HUES64 (cell line): ENCODE results near the gene PTPRN2.
"Not testable (repeated sequence)": the region's sequence is repeated elsewhere in the genome, so short reads cannot be mapped to it uniquely, and the experiment has no call there.

Source experiments
- H3K27ac ChIP-seq: 2 replicates; pipeline ENCODE4 v1.7.0; 2013; ENCODE audit warnings: low read depth, low read length, inconsistent platforms
- H3K27me3 ChIP-seq: 2 replicates; pipeline ENCODE4 v1.6.1; 2013; ENCODE audit warnings: mild to moderate bottlenecking, low read length; ENCODE audit not compliant: insufficient read depth
- H3K36me3 ChIP-seq: 2 replicates; pipeline ENCODE4 v1.6.1; 2013; ENCODE audit warnings: mild to moderate bottlenecking, low read length; ENCODE audit not compliant: insufficient read depth
- H3K4me1 ChIP-seq: 2 replicates; pipeline ENCODE4 v1.6.1; 2013; ENCODE audit warnings: mild to moderate bottlenecking, low read length, moderate library complexity; ENCODE audit not compliant: insufficient read depth
- H3K4me3 ChIP-seq: 2 replicates; pipeline ENCODE4 v1.5.1; 2013; ENCODE audit warnings: mild to moderate bottlenecking, low read length, moderate library complexity
- H3K9ac ChIP-seq: 2 replicates; pipeline ENCODE4 v1.6.1; 2013; ENCODE audit warnings: mild to moderate bottlenecking, low read depth, low read length
- H3K9me3 ChIP-seq: 2 replicates; pipeline ENCODE4 v1.6.1; 2013; ENCODE audit warnings: low read depth, low read length; ENCODE audit not compliant: insufficient read depth
- WGBS: fragments of 150-250, 120-280 bp; methylation state at CpG from one replicate; pipeline ENCODE4 v1.1.7; 2013; ENCODE audit warnings: missing lambda C conversion rate; 5-methylcytosine and 5-hydroxymethylcytosine counted together

Gene PTPRN2

GRCh38 chr7:158418395-158418794 is 169.2 kb downstream of the PTPRN2 start:
- H3K4me1 ChIP-seq, H3K9ac ChIP-seq, H3K36me3 ChIP-seq, H3K27me3 ChIP-seq, H3K4me3 ChIP-seq, H3K27ac ChIP-seq: not testable (repeated sequence)
- peaks cover 99% of the 10 kb centered on the region for H3K9me3 ChIP-seq
- WGBS = 89% methylated on average over 14 of the region's 14 CpGs

DNA sequence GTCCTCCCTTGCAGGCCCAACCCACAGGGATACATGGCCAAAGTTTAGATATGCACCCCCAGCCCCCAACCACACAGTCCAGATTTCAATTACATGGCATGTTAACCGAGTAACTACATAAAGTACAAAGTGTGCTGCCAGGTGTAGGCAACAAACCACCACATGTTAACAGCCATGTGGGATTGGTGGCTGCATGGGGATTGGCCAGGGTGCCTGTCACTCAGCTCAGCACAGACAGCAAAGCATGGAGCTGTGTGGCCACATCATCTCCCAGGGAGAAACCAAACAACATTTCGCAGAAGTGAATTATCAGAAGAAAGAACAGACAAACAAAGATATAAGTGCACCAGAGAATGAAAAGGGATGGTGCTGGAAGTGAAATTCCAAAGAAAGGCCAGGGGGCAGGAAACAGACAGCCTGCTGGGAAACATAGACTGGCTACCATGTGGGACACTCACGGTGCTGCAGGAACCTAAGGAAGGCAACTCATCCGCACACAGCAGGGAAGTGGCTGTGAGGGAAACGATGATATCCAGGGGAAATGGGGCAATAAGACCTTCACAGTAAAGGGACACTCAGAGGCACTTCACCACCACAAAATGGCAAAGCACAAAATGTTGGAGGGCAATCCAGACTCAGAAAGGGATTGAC is 171.2 kb downstream of the PTPRN2 start:
- no peak overlapping the region for H3K4me3 ChIP-seq
- H3K9ac ChIP-seq = no peak overlapping the region
- H3K4me1 ChIP-seq = no peaks in the 10 kb centered on the region
- no peak overlapping the region for H3K27ac ChIP-seq
- peaks cover 92% of the 10 kb centered on the region for H3K9me3 ChIP-seq
- no peaks in the 10 kb centered on the region for H3K36me3 ChIP-seq
- WGBS = 72% methylated on average over 5 of the region's 5 CpGs
- no peaks in the 10 kb centered on the region for H3K27me3 ChIP-seq

DNA sequence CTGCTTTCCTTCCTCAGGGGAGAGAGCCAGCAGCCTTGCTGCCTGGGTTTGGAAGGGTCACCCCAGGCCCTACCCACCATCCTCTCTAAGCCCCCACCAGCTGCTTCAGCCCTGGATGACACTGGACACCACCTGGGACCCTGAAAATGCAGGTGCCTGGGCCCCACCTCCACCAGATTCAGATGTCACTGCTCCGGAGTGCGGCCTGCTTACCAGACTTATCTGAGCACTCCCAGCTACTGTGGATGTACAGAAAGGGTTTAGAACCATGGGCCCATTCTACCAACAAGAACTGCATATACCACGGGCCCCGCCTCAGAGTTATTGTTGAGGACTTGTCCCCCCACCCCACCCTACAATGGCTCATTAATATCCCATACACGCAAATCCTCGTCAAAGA is 172.3 kb downstream of the PTPRN2 start:
- H3K27ac ChIP-seq = no peak overlapping the region
- H3K27me3 ChIP-seq = no peaks in the 10 kb centered on the region
- H3K4me3 ChIP-seq = no peak overlapping the region
- WGBS = 87% methylated on average over 6 of the region's 6 CpGs
- H3K9ac ChIP-seq = no peak overlapping the region
- H3K36me3 ChIP-seq = no peaks in the 10 kb centered on the region
- peaks cover 92% of the 10 kb centered on the region for H3K9me3 ChIP-seq
- no peaks in the 10 kb centered on the region for H3K4me1 ChIP-seq

GRCh38 chr7:158414486-158414961 is 173.1 kb downstream of the PTPRN2 start:
- H3K36me3 ChIP-seq = no peaks in the 10 kb centered on the region
- 88% methylated on average over 16 of the region's 16 CpGs for WGBS
- H3K9me3 ChIP-seq = peaks cover 92% of the 10 kb centered on the region
- no peak overlapping the region for H3K9ac ChIP-seq
- no peaks in the 10 kb centered on the region for H3K27me3 ChIP-seq
- no peak overlapping the region for H3K27ac ChIP-seq
- H3K4me1 ChIP-seq = no peaks in the 10 kb centered on the region
- no peak overlapping the region for H3K4me3 ChIP-seq

DNA sequence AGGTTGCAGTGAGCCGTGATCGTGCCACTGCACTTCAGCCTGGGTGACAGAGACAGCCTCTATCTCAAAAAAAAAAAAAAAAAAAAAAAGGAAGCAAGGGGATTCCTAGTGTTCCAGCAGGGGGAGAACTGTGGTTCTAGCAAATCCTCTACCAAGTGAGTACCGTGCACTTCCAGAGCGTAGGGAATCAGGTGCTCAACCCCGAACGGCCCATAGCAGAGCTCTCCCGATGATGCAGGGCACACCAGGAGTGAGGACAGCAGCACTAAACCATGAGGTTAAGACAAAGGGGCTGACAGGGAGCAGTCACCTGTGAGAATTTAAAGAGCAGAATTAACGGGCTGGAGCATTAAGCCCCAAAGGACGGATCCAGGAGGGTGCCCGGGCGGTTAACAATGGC is 173.6 kb downstream of the PTPRN2 start:
- no peak overlapping the region for H3K9ac ChIP-seq
- peaks cover 92% of the 10 kb centered on the region for H3K9me3 ChIP-seq
- 93% methylated on average over 11 of the region's 11 CpGs for WGBS

DNA sequence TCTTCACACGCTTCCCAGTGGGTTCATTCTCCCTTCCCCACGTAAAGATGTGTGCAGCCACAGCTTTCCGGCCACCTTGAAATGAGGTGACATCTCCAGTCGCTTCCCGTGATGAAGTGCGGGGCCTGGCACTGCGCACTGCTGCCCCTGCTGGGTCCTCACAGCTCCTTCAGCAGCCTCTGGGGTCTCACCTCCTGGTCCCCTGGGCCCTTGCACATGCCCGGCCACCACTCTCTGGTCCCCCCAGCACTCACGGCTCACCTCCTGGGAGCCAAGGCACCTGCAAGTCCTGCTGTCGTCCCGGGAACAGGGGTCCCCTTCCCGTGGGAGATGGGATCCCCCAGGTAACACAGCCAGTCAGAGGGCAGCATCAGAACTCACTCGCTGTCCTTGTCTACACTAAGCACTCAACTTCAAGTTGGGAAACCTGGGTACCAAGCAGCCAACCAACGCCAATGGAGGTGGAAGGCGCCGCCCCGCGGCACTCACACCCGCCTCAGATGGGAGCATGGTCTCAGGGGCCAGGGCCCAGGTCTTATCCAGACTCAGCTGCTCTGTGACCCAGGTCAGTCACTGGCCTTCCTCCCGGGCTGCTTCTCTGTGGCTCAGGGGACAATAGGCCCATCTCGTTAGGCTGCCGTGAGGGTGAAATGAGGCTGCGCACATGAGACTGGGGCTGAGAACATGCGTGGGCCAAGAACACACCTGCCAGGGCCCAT is 176.2 kb downstream of the PTPRN2 start:
- Histone ChIP-seq H3K27me3 (no peaks in the 10 kb centered on the region), H3K4me1 (no peaks in the 10 kb centered on the region), H3K9ac (no peak overlapping the region), H3K36me3 (no peaks in the 10 kb centered on the region), H3K9me3 (peaks cover 86% of the 10 kb centered on the region), H3K27ac (no peak overlapping the region), H3K4me3 (no peak overlapping the region)
- 90% methylated on average over 24 of the region's 24 CpGs for WGBS

More for the DNA sequence above, 173.6 kb downstream of the PTPRN2 start:
- Histone ChIP-seq H3K27me3 (no peaks in the 10 kb centered on the region), H3K36me3 (no peaks in the 10 kb centered on the region), H3K27ac (no peak overlapping the region), H3K4me1 (no peaks in the 10 kb centered on the region), H3K4me3 (no peak overlapping the region)

DNA sequence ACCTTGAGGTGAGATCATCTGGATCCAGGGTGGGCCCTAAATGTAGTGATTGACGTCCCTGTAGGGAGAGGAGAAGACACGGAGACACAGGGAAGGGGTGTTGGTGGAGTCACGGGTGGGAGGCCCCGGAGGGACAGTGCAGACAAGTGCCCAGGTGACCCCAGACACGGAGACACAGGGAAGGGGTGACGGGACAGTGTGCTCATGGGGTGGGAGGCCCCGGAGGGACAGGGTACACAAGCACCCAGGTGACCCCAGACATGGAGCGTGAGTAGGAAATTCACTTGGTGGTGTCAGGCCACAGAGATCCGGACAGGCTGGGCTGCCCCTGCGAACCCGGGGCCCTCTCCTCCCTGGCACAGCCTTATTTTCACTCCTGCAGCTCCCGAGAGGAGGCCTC is 176.9 kb downstream of the PTPRN2 start:
- Histone ChIP-seq H3K9ac (no peak overlapping the region), H3K4me1 (no peaks in the 10 kb centered on the region), H3K27ac (no peak overlapping the region), H3K36me3 (no peaks in the 10 kb centered on the region), H3K9me3 (peaks cover 81% of the 10 kb centered on the region), H3K4me3 (no peak overlapping the region), H3K27me3 (no peaks in the 10 kb centered on the region)
- 77% methylated on average over 12 of the region's 12 CpGs for WGBS

- Histone ChIP-seq H3K4me3 (no peak overlapping the region), H3K9ac (no peak overlapping the region), H3K36me3 (no peaks in the 10 kb centered on the region), H3K27me3 (no peaks in the 10 kb centered on the region), H3K9me3 (peaks cover 81% of the 10 kb centered on the region), H3K27ac (no peak overlapping the region), H3K4me1 (no peaks in the 10 kb centered on the region)
- WGBS = 84% methylated on average over 13 of the region's 13 CpGs
Observed at GRCh38 chr7:158409816-158410330, 177.8 kb downstream of the PTPRN2 start.

DNA sequence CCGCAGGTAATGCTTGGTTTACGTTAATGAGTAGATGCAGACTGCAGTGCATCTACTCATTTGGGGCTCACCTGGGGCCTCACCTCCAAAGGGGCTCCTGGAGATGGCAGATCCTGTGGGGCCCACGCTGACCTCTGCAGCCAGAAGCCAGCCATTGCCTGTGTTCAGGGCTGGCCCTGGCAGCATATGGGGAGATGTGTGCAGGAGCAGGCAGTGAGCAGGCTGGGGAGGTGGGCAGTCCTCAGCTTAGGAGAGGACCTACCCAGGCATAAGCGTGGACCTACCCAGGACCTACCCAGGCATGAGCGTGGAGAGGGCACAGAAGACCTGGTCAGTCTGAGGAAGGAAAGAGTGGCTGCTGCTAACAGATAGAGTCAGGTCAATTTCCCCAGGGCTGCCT is 178.5 kb downstream of the PTPRN2 start:
- no peak overlapping the region for H3K9ac ChIP-seq
- no peaks in the 10 kb centered on the region for H3K27me3 ChIP-seq
- no peak overlapping the region for H3K27ac ChIP-seq
- 76% methylated on average over 5 of the region's 5 CpGs for WGBS
- H3K4me1 ChIP-seq = no peaks in the 10 kb centered on the region
- H3K9me3 ChIP-seq = peaks cover 77% of the 10 kb centered on the region
- no peak overlapping the region for H3K4me3 ChIP-seq
- no peaks in the 10 kb centered on the region for H3K36me3 ChIP-seq

DNA sequence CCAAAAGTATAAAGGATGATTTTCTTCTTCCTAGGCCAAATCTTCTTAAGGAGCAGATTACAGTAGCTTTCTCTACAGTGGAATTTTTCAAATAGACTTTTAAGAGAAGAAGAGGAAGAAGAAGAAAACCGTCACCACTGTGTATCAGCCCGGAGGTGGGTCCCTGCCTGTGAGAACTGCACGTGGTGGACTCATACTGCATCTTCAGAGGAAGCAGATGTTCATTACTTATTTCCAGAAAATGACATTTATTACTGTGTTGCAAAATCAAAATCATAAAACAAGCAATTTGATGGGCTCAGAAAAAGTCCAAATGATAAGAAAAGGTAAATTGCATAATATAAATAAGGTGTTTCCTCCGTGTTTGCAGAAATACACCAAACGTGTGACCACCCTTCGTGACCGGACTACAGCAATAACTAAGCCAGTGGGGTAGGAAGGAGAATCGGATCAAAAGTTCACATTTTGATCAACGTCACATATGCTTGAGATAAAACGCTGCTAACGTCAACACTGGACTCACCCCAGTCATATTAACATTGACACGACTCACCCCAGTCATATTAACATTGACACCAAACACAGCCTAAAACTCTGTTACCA is 179.2 kb downstream of the PTPRN2 start:
- Histone ChIP-seq H3K9ac (no peak overlapping the region), H3K36me3 (no peaks in the 10 kb centered on the region), H3K27me3 (no peaks in the 10 kb centered on the region), H3K4me1 (no peaks in the 10 kb centered on the region), H3K27ac (no peak overlapping the region), H3K9me3 (peaks cover 77% of the 10 kb centered on the region), H3K4me3 (no peak overlapping the region)
- 74% methylated on average over 12 of the region's 12 CpGs for WGBS

GRCh38 chr7:158407581-158408317 is 179.9 kb downstream of the PTPRN2 start:
- Histone ChIP-seq H3K9me3 (peaks cover 77% of the 10 kb centered on the region), H3K4me1 (no peaks in the 10 kb centered on the region), H3K4me3 (no peak overlapping the region), H3K27me3 (no peaks in the 10 kb centered on the region), H3K9ac (no peak overlapping the region), H3K27ac (no peak overlapping the region), H3K36me3 (no peaks in the 10 kb centered on the region)
- WGBS = 84% methylated on average over 17 of the region's 17 CpGs
